H1 (cell line): ENCODE results near the gene SLC4A8. TPM values are rescaled to one million over a fixed set of nuclear protein-coding genes. Genes with fewer than 3 reads are reported as not detected.

ENCODE experiments used
- CTCF ChIA-PET: fragments of 300-600 bp; sonication (Branson Sonifier 250); formaldehyde crosslinking; loops from one replicate; lab custom pipeline; 2021; ENCODE audit not compliant: partially characterized antibody; lab: Charles Lee
- POLR2A ChIA-PET: fragments of 300-600 bp; sonication (Branson Sonifier 250); formaldehyde crosslinking; loops from one replicate; lab custom pipeline; 2021; ENCODE audit warnings: inconsistent platforms; ENCODE audit not compliant: partially characterized antibody; lab: Charles Lee
- DNase-seq, 2 experiments: peaks; one replicate each; pipeline versions ENCODE4 v3.0.0 to v3.0.0-alpha.2; 2010 to 2022; ENCODE audit warnings: low spot score in 2 of 2, low read depth in 1 of 2, mixed read lengths in 1 of 2
- FAIRE-seq: peaks from 2 replicates; lab custom pipeline; 2011; peaks lifted over from hg19 to GRCh38; lab: Jason Lieb, UNC
- H2AFZ ChIP-seq: 2 replicates; pipeline ENCODE4 v1.8.1; 2012; ENCODE audit warnings: low read length, inconsistent platforms
- H2AK5ac ChIP-seq: 2 replicates; pipeline ENCODE4 v1.6.1; 2013; ENCODE audit warnings: low read depth, low read length
- H2BK120ac ChIP-seq: replicated peaks from 2 replicates; pipeline ENCODE3; 2013; ENCODE audit warnings: low read depth, low read length, inconsistent platforms
- H2BK12ac ChIP-seq: 2 replicates; pipeline ENCODE4 v1.6.1; 2013; ENCODE audit warnings: low read depth, low read length
- H2BK15ac ChIP-seq: 2 replicates; pipeline ENCODE4 v1.6.1; 2013; ENCODE audit warnings: low read length
- H2BK20ac ChIP-seq: 2 replicates; pipeline ENCODE4 v1.6.1; 2013; ENCODE audit warnings: low read length
- H2BK5ac ChIP-seq: 2 replicates; pipeline ENCODE4 v1.6.1; 2013; ENCODE audit warnings: low read depth, low read length
- H3K14ac ChIP-seq: 2 replicates; pipeline ENCODE4 v1.6.1; 2013; ENCODE audit warnings: inconsistent platforms; ENCODE audit not compliant: insufficient read length
- H3K18ac ChIP-seq: 2 replicates; pipeline ENCODE4 v1.6.1; 2013; ENCODE audit warnings: low read length; ENCODE audit errors: extremely low read depth
- H3K23ac ChIP-seq: 2 replicates; pipeline ENCODE4 v1.6.1; 2013; ENCODE audit warnings: inconsistent platforms; ENCODE audit not compliant: insufficient read length
- H3K23me2 ChIP-seq: 2 replicates; pipeline ENCODE4 v1.6.1; 2013; ENCODE audit warnings: low read depth, low read length
- H3K27ac ChIP-seq: 2 replicates; pipeline ENCODE4 v1.6.1; 2011; ENCODE audit warnings: low read depth, low read length, inconsistent platforms
- H3K27me3 ChIP-seq, 4 experiments: replicated peaks in 1 of 4; 1 replicate in 1 of 4; 2 replicates in 3 of 4; pipeline versions ENCODE4 v1.6.1 to v1.8.1; 2011 to 2013; ENCODE audit warnings: low read length in 3 of 4, mild to moderate bottlenecking in 3 of 4, inconsistent platforms in 2 of 4, mixed read lengths in 2 of 4, moderate library complexity in 1 of 4; ENCODE audit not compliant: control insufficient read depth in 3 of 4, insufficient read depth in 3 of 4; ENCODE audit errors: extremely low read depth in 1 of 4
- H3K36me3 ChIP-seq, 4 experiments: 2 replicates each; pipeline versions ENCODE4 v1.6.1 to v1.8.1; 2011 to 2013; ENCODE audit warnings: mild to moderate bottlenecking in 4 of 4, low read length in 3 of 4, moderate library complexity in 2 of 4, control low read depth in 1 of 4, inconsistent platforms in 1 of 4; ENCODE audit not compliant: insufficient read depth in 4 of 4, control insufficient read depth in 2 of 4
- H3K4ac ChIP-seq: replicated peaks from 2 replicates; pipeline ENCODE3; 2013; ENCODE audit warnings: low read length, low read depth, mixed read lengths, inconsistent platforms; ENCODE audit not compliant: insufficient read length
- H3K4me1 ChIP-seq, 4 experiments: replicated peaks in 1 of 4; 1 replicate in 1 of 4; 2 replicates in 3 of 4; pipeline versions ENCODE4 v1.6.1 to v1.8.1; 2011 to 2013; ENCODE audit warnings: low read length in 3 of 4, inconsistent platforms in 2 of 4, mixed read lengths in 1 of 4; ENCODE audit not compliant: insufficient read depth in 4 of 4, control insufficient read depth in 3 of 4
- H3K4me2 ChIP-seq, 2 experiments: 2 replicates each; pipeline versions ENCODE4 v1.6.1 to v1.8.1; 2011 to 2013; ENCODE audit warnings: low read depth in 2 of 2, low read length in 2 of 2, control low read depth in 1 of 2, inconsistent platforms in 1 of 2, mild to moderate bottlenecking in 1 of 2; ENCODE audit not compliant: insufficient read depth in 1 of 2
- H3K4me3 ChIP-seq, 4 experiments: fragments of 200-600, 300-600 bp in 1 of 4; sonication (generic), shearing (Covaris generic), sonication (Bioruptor Twin) in 1 of 4; 2 replicates each; pipeline versions ENCODE4 v1.5.1 to v1.8.1; 2011 to 2016; ENCODE audit warnings: low read length in 4 of 4, low read depth in 3 of 4, control low read depth in 2 of 4, inconsistent platforms in 2 of 4, mild to moderate bottlenecking in 2 of 4, mixed read lengths in 1 of 4, moderate library complexity in 1 of 4; ENCODE audit not compliant: insufficient read depth in 2 of 4; ENCODE audit errors: extremely low read depth in 1 of 4
- H3K56ac ChIP-seq: replicated peaks from 2 replicates; pipeline ENCODE3; 2013; ENCODE audit warnings: low read depth, mild to moderate bottlenecking, mixed read lengths, low read length, inconsistent platforms; ENCODE audit not compliant: insufficient read length
- H3K79me1 ChIP-seq: 2 replicates; pipeline ENCODE4 v1.6.1; 2013; ENCODE audit warnings: low read depth, low read length, control low read depth
- H3K79me2 ChIP-seq, 2 experiments: 2 replicates each; pipeline versions ENCODE4 v1.6.1 to v1.8.1; 2012 to 2013; ENCODE audit warnings: low read length in 2 of 2, mild to moderate bottlenecking in 2 of 2, inconsistent platforms in 1 of 2; ENCODE audit not compliant: insufficient read depth in 2 of 2, control insufficient read depth in 1 of 2
- H3K9ac ChIP-seq, 4 experiments: replicated peaks in 1 of 4; 1 replicate in 1 of 4; 2 replicates in 3 of 4; pipeline versions ENCODE4 v1.6.1 to v1.8.1; 2011 to 2013; ENCODE audit warnings: low read depth in 3 of 4, low read length in 3 of 4, control low read depth in 2 of 4, mild to moderate bottlenecking in 2 of 4, moderate library complexity in 2 of 4, inconsistent platforms in 1 of 4; ENCODE audit errors: extremely low read depth in 1 of 4
- H3K9me3 ChIP-seq, 2 experiments: 2 replicates each; pipeline versions ENCODE4 v1.6.1 to v1.8.1; 2012 to 2013; ENCODE audit warnings: mild to moderate bottlenecking in 2 of 2, moderate library complexity in 2 of 2, control low read depth in 1 of 2, inconsistent platforms in 1 of 2, low read depth in 1 of 2, low read length in 1 of 2, mixed read lengths in 1 of 2; ENCODE audit not compliant: insufficient read depth in 2 of 2
- H4K20me1 ChIP-seq, 2 experiments: replicated peaks in 1 of 2; 2 replicates each; pipeline versions ENCODE3 to v1.8.1; 2011 to 2013; ENCODE audit warnings: inconsistent platforms in 2 of 2, low read length in 2 of 2, mild to moderate bottlenecking in 1 of 2; ENCODE audit not compliant: insufficient read depth in 2 of 2, control insufficient read depth in 1 of 2
- H4K5ac ChIP-seq: 2 replicates; pipeline ENCODE4 v1.6.1; 2013; ENCODE audit warnings: low read length, low read depth, mixed read lengths, inconsistent platforms; ENCODE audit not compliant: insufficient read length
- H4K8ac ChIP-seq: 2 replicates; pipeline ENCODE4 v1.8.0; 2013; ENCODE audit warnings: mild to moderate bottlenecking, moderate library complexity, low read length, inconsistent platforms; ENCODE audit not compliant: insufficient read depth; ENCODE audit errors: extremely low read depth
- H4K91ac ChIP-seq: replicated peaks from 2 replicates; pipeline ENCODE3; 2013; ENCODE audit warnings: low read length, mixed read lengths, inconsistent platforms; ENCODE audit not compliant: insufficient read length
- ATF3 ChIP-seq: IDR thresholded peaks from 2 replicates; pipeline ENCODE4 v1.6.1; 2011; ENCODE audit warnings: low read depth, mild to moderate bottlenecking, low read length; ENCODE audit not compliant: insufficient read depth
- BACH1 ChIP-seq: IDR thresholded peaks from 2 replicates; pipeline ENCODE4 v1.6.1; 2012; ENCODE audit warnings: low read length, improper control_type of control experiment
- FOSL1 ChIP-seq: IDR thresholded peaks from 2 replicates; pipeline ENCODE4 v1.6.1; 2011; ENCODE audit warnings: mild to moderate bottlenecking, low read depth, low read length, moderate library complexity; ENCODE audit not compliant: insufficient read depth
- HDAC6 ChIP-seq: IDR thresholded peaks from one replicate; pipeline ENCODE4 v1.7.1; 2012; ENCODE audit warnings: low read depth, mild to moderate bottlenecking, inconsistent platforms, low read length, moderate library complexity
- JUND ChIP-seq: IDR thresholded peaks from 2 replicates; pipeline ENCODE4 v1.6.1; 2011; ENCODE audit warnings: mild to moderate bottlenecking, improper control_type of control experiment, low read length
- POLR2A ChIP-seq, 2 experiments: IDR thresholded peaks; 1 replicate in 1 of 2; 2 replicates in 1 of 2; pipeline ENCODE4 v1.6.1; 2011; ENCODE audit warnings: low read depth in 2 of 2, low read length in 2 of 2, mild to moderate bottlenecking in 2 of 2; ENCODE audit errors: control extremely low read depth in 1 of 2
- POU5F1 ChIP-seq: IDR thresholded peaks from 2 replicates; pipeline ENCODE4 v1.6.1; 2011; ENCODE audit warnings: low read depth, mild to moderate bottlenecking, low read length, moderate library complexity
- RBBP5 ChIP-seq: IDR thresholded peaks from 2 replicates; pipeline ENCODE4 v1.7.1; 2012; ENCODE audit warnings: low read depth, mild to moderate bottlenecking, inconsistent platforms, low read length, moderate library complexity, borderline replicate concordance
- RXRA ChIP-seq: IDR thresholded peaks from 2 replicates; pipeline ENCODE4 v1.6.1; 2011; ENCODE audit warnings: low read depth, mild to moderate bottlenecking, low read length, moderate library complexity; ENCODE audit not compliant: insufficient read depth
- SAP30 ChIP-seq: fragments of 300-600 bp; sonication (generic); IDR thresholded peaks from 2 replicates; pipeline ENCODE4 v1.7.1; 2012; ENCODE audit warnings: low read length, moderate library complexity, mild to moderate bottlenecking, inconsistent platforms; ENCODE audit not compliant: insufficient read depth, insufficient replicate concordance
- SIN3A ChIP-seq, 2 experiments: IDR thresholded peaks in 1 of 2; conservative IDR thresholded peaks in 1 of 2; 2 replicates each; pipeline ENCODE4 v1.6.1; 2011 to 2012; ENCODE audit warnings: low read length in 2 of 2, improper control_type of control experiment in 1 of 2, low read depth in 1 of 2, mild to moderate bottlenecking in 1 of 2
- TAF1 ChIP-seq: IDR thresholded peaks from 2 replicates; pipeline ENCODE4 v1.6.1; 2011; ENCODE audit warnings: mild to moderate bottlenecking, low read depth, low read length
- TBP ChIP-seq: IDR thresholded peaks from 2 replicates; pipeline ENCODE4 v1.6.1; 2011; ENCODE audit warnings: low read depth, low read length, improper control_type of control experiment
- WGBS, 2 experiments: shearing (Covaris generic) in 1 of 2; methylation state at CpG; one replicate each; pipeline versions ENCODE4 v1.1.6 to v1.1.7; 2013 to 2015; ENCODE audit warnings: low lambda C conversion rate in 2 of 2, mixed read lengths in 2 of 2, inconsistent platforms in 1 of 2, low coverage in 1 of 2, missing lambda C conversion rate in 1 of 2; ENCODE audit not compliant: insufficient replicate concordance in 2 of 2, insufficient coverage in 1 of 2, insufficient read length in 1 of 2; ENCODE audit errors: extremely low coverage in 1 of 2, missing lambda C conversion rate in 1 of 2; 5-methylcytosine and 5-hydroxymethylcytosine counted together
- polyA plus RNA-seq, 7 experiments: library from polyadenylated mRNA; depleted of rRNA in 3 of 7; stranded (reverse) in 5 of 7; unstranded in 2 of 7; fragments of >200 nt in 5 of 7; fragments of 200-250 nt in 2 of 7; gene quantifications; 1 replicate in 5 of 7; 2 replicates in 1 of 7; 4 replicates in 1 of 7; pipeline versions ENCODE4 v1.2.1 to v1.2.3, GENCODE V29; 2011 to 2013; ENCODE audit warnings: missing spikeins in 2 of 7, mixed read lengths in 2 of 7
- total RNA-seq: library from RNA; stranded (reverse); fragmentation: NEBNext Ultra II Directional; extraction: Animal tissue kit (Norgen Biotek cat#: 25700); gene quantifications from 2 replicates; pipeline ENCODE4 v1.2.1, GENCODE V29; 2021

SLC4A8 gene
- total and polyA plus RNA-seq, 2 of the 8 experiments (the other 6 are each of a cell fraction or from before 2014, with no cell fraction given), result 11.2 to 13.4 TPM

GRCh38 chr12:51517316-51517715 is 92.7 kb downstream of the SLC4A8 start:
- Histone ChIP-seq H3K14ac (no peak overlapping the region), H3K18ac (no peak overlapping the region), H3K79me2 (no peaks in the 10 kb centered on the region), H2BK120ac (no peak overlapping the region), H2AK5ac (no peak overlapping the region), H3K9me3 (no peaks in the 10 kb centered on the region), H3K4ac (no peak overlapping the region), H2BK15ac (no peak overlapping the region), H4K20me1 (no peaks in the 10 kb centered on the region), H3K9ac (no peak overlapping the region), H3K4me2 (no peak overlapping the region), H4K91ac (no peak overlapping the region), H4K5ac (no peak overlapping the region), H3K79me1 (no peaks in the 10 kb centered on the region; the same call in 1 of the 2 replicates), H3K27ac (no peak overlapping the region), H2BK12ac (no peak overlapping the region)
- no peak for DNase-seq
- POLR2A ChIA-PET, result no interaction called here
- TF ChIP-seq ATF3 (no peak), POU5F1 (no peak), SAP30 (no peak), JUND (no peak), TAF1 (no peak), TBP (no peak), RXRA (no peak), POLR2A (IDR thresholded peaks at IDR 0.05; ENCODE audit: control extremely low read depth in 1 of 2, low read depth in 2 of 2, low read length in 2 of 2) (no peak), FOSL1 (no peak), RBBP5 (no peak), BACH1 (no peak), HDAC6 (no peak), SIN3A (conservative IDR thresholded peaks at IDR 0.05 in 1 of 2, IDR thresholded peaks at IDR 0.05 in 1 of 2; ENCODE audit: low read depth in 1 of 2, low read length in 2 of 2) (no peak)
- TF ChIP-seq, all 59 proteins: peak for 0
- Histone ChIP-seq H3K27me3 (no peaks in the 10 kb centered on the region; a peak in 2 of 7 replicates), H2BK5ac (no peak overlapping the region), H4K8ac (no peak overlapping the region), H2AFZ (no peak overlapping the region), H3K4me3 (no peak overlapping the region), H3K23ac (no peak overlapping the region), H3K36me3 (no peaks in the 10 kb centered on the region), H3K23me2 (no peaks in the 10 kb centered on the region; the same call in 1 of the 2 replicates), H3K56ac (no peak overlapping the region), H3K4me1 (no peaks in the 10 kb centered on the region), H2BK20ac (no peak overlapping the region)
- WGBS, 2 experiments, result 93% methylated on average over 3 of the region's 3 CpGs; no CpG with 5 or more reads in 1 of the 2 experiments
- CTCF ChIA-PET, result interaction anchor here (0.7 to 13.0 kb wide), 12 partner anchors 8 to 172 kb away, joined by 3 to 132 read pairs (median 4); no protein-coding TSS in a partner anchor
- FAIRE-seq, result no peak
